ENCODE data around the gene LRRTM4. TPM values are rescaled to one million over a fixed set of nuclear protein-coding genes. Genes with fewer than 3 reads are reported as not detected.

Gene LRRTM4
- total and polyA plus RNA-seq, 10 of the 15 experiments (the other 5 are each of a cell fraction or from before 2014, with no cell fraction given), result 0.01 to 1.0 TPM; not detected in 8

DNA sequence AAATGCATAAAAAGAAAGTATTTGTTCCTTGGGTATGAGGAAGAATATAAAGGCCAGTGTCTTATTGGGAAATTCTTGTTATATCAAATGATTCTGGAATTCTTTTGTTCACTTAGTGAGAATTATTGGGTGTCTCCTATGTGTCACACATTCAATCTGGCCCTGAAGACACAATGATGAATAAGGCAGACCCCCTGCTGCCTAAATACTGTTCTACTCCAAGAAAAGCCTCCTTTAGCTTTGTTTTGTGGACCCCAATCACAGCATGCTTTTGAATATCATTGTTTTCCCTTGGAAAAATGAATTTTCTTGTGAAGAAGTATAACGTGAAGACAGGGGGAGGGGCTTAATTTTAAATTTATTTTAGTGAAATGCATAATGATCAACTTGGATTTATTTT lies 682.4 kb downstream of the LRRTM4 start:
- H3K4me2 ChIP-seq (ENCODE audit: control insufficient read depth, insufficient read depth), result no peak overlapping the region
- FAIRE-seq, result no peak

More for the DNA sequence above, 682.4 kb downstream of the LRRTM4 start:
- H3K79me2 ChIP-seq (ENCODE audit: control insufficient read depth, insufficient read depth, low read length), result no peaks in the 10 kb centered on the region
- WGBS (ENCODE audit: insufficient coverage, insufficient replicate concordance, low lambda C conversion rate, missing lambda C conversion rate), result 8% methylated on average over 1 of the region's 1 CpG
- ChIA-PET POLR2A (no interaction called here), CTCF (no interaction called here), RAD21 (ENCODE audit: unreplicated experiment) (no interaction called here), SMC1A (ENCODE audit: uncharacterized antibody, unreplicated experiment) (no interaction called here)
- DNase-seq (ENCODE audit: low read depth, low spot score) (no peak), ATAC-seq (no peak)
- no peaks in the 10 kb centered on the region for H3K27me3 ChIP-seq (replicated peaks in 1 of 2; ENCODE audit: control insufficient read depth in 2 of 2, insufficient read depth in 2 of 2, low read length in 1 of 2)
- H3K9ac ChIP-seq (ENCODE audit: control insufficient read depth, insufficient read depth, low read length), result no peak overlapping the region
- in situ Hi-C loops (cut with MboI), result no loop called here
- no peak for TF ChIP-seq RBBP5 (conservative IDR thresholded peaks at IDR 0.05)
- TF ChIP-seq BACH1 (IDR thresholded peaks at IDR 0.05; ENCODE audit: borderline replicate concordance), result no peak
- TF ChIP-seq, protein P1, sequence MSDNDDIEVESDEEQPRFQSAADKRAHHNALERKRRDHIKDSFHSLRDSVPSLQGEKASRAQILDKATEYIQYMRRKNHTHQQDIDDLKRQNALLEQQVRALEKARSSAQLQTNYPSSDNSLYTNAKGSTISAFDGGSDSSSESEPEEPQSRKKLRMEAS (IDR thresholded peaks at IDR 0.05; ENCODE audit: low read depth, low read length), result no peak
- TF ChIP-seq CBFB (IDR thresholded peaks at IDR 0.05; ENCODE audit: low read depth), result no peak
- TF ChIP-seq, protein P2, sequence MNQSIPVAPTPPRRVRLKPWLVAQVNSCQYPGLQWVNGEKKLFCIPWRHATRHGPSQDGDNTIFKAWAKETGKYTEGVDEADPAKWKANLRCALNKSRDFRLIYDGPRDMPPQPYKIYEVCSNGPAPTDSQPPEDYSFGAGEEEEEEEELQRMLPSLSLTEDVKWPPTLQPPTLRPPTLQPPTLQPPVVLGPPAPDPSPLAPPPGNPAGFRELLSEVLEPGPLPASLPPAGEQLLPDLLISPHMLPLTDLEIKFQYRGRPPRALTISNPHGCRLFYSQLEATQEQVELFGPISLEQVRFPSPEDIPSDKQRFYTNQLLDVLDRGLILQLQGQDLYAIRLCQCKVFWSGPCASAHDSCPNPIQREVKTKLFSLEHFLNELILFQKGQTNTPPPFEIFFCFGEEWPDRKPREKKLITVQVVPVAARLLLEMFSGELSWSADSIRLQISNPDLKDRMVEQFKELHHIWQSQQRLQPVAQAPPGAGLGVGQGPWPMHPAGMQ (IDR thresholded peaks at IDR 0.05; ENCODE audit: borderline replicate concordance), result no peak
- no peak for TF ChIP-seq EZH2 (IDR thresholded peaks at IDR 0.05; ENCODE audit: borderline replicate concordance, control insufficient read depth, low read depth, low read length)
- TF ChIP-seq ZNF207 (IDR thresholded peaks at IDR 0.05; ENCODE audit: borderline replicate concordance), result no peak
- TF ChIP-seq NFIC (IDR thresholded peaks at IDR 0.05; ENCODE audit: low read depth, low read length), result no peak
- TF ChIP-seq CEBPB (IDR thresholded peaks at IDR 0.05; ENCODE audit: borderline replicate concordance in 1 of 2, low read depth in 2 of 2, low read length in 2 of 2), result no peak
- TF ChIP-seq CREB1 (IDR thresholded peaks at IDR 0.05; ENCODE audit: low read depth), result no peak
- intact Hi-C loops (cut with micrococcal nuclease; ENCODE audit: unreplicated experiment), result no loop called here
- H3K36me3 ChIP-seq (ENCODE audit: control insufficient read depth in 2 of 2, insufficient read depth in 2 of 2, low read length in 1 of 2), result no peaks in the 10 kb centered on the region
- H3K4me1 ChIP-seq (ENCODE audit: control insufficient read depth, insufficient read depth, low read length), result no peaks in the 10 kb centered on the region
- no peak overlapping the region for H3K27ac ChIP-seq (ENCODE audit: control insufficient read depth, insufficient read depth)
- BruUV-seq (replicated peaks), result no TSS peak
- H3K4me3 ChIP-seq, result no peak overlapping the region
- H3K9me3 ChIP-seq (replicated peaks; ENCODE audit: control insufficient read depth, insufficient read depth, low read length), result no peaks in the 10 kb centered on the region
- no peaks in the 10 kb centered on the region for H4K20me1 ChIP-seq (ENCODE audit: control insufficient read depth, insufficient read depth)
- H2AFZ ChIP-seq (ENCODE audit: control insufficient read depth, low read depth, low read length), result no peak overlapping the region

Measured in GM12878 (cell line).